GM18867 (cell line): ENCODE results near the gene MGMT.

Experiments used
- ATAC-seq: cut with Tn5 transposase; IDR thresholded peaks from one replicate; pipeline ENCODE4 v1.9.1; 2021; ENCODE audit warnings: mild to moderate bottlenecking, moderate library complexity; ENCODE audit not compliant: unreplicated experiment

The MGMT gene

GRCh38 chr10:129450391-129450790, 16.6 kb upstream of the MGMT start:
- ATAC-seq, result no peak

GRCh38 chr10:129455625-129456024, 11.4 kb upstream of the MGMT start:
- no peak for ATAC-seq

DNA sequence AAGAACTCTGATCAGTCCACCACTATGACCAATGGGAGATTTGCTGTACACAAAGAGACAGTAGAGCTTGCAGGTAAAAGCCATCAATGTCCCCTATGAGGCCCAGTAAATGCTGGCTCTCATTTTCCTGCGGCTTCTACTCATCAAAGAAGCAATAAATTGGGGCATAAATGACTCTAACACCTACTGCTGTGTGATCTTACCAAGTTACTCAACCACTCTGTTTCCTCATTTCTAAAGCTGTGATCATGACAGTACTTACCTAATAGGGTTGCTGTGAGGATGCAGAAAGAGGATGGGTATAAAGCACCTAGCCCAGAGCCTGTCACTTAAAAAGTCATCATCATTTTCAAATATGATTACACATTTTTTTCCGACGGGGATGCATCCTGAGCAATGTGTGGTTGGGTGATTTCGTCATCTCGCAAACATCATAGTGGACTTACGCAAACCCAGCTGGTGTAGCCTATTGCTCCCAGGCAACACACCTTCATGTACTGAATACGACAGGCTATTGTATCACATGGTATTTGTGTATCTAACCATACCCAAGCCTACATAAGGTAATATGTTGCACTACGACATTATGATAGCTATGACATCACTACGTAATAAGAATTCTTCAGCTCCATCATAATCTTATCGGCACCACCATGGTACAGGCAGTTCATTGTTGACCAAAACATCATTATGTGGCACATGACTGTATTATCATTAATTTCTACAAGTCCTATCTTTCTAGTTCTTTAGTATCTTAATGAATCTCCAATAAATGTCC, 7.1 kb upstream of the MGMT start:
- ATAC-seq, result no peak

GRCh38 chr10:129462257-129462795, 4.7 kb upstream of the MGMT start:
- no peak for ATAC-seq

- ATAC-seq, result no peak
These were observed 2.8 kb upstream of the MGMT start for GRCh38 chr10:129464251-129464650.

DNA sequence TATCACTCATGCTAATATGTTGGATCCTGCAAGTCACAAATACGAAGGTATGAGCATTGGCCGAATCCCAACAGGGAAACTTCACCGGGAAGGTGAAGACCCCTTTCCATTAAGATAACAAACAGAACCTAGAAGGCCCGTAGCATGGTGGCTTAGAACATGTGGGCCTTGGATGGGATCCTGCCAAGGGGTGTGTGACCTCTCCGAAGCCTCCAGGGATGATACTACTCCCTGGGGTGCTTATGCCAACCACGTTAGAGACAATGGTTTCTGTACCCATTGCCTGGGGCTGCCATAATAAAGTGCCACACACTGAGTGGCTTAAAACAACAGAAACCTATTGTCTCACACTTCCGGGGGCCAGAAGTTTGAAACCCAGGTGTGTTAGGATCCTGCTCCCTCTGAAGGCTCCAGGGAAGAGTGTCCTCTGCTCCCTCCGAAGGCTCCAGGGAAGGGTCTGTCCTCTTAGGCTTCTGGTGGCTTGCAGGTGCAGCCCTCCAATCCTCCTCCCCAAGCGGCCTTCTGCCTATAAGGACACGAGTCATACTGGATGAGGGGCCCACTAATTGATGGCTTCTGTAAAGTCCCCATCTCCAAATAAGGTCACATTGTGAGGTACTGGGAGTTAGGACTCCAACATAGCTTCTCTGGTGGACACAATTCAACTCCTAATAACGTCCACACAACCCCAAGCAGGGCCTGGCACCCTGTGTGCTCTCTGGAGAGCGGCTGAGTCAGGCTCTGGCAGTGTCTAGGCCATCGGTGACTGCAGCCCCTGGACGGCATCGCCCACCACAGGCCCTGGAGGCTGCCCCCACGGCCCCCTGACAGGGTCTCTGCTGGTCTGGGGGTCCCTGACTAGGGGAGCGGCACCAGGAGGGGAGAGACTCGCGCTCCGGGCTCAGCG, 992 bp upstream of the MGMT start:
- no peak for ATAC-seq

GRCh38 chr10:129467359-129468064, 471 bp downstream of the MGMT start:
- peak; percentile 6 for ATAC-seq

DNA sequence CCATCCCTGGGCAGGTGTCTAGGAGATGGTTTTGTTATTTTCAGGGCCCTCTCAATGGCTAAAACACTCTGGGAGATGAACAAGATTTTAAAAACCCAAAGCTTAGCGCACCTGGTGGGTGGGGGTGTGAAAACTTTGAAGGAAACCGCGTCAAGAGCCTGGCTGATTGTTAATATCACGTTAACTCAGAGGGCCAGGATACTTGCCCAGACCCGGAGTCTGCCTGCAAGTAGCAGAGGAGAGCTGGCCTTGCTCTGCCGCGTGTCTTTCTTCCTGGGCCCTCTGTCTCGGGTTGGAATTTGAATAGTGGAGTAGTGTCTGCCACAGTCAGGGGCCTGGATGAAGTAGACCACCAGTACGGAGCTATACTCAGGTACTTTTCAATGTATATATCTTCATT, 1.1 kb downstream of the MGMT start:
- no peak for ATAC-seq

GRCh38 chr10:129470103-129470851, 3.2 kb downstream of the MGMT start:
- ATAC-seq, result no peak

GRCh38 chr10:129471447-129472175, 4.6 kb downstream of the MGMT start:
- no peak for ATAC-seq

GRCh38 chr10:129472696-129473555, 5.9 kb downstream of the MGMT start:
- no peak for ATAC-seq

DNA sequence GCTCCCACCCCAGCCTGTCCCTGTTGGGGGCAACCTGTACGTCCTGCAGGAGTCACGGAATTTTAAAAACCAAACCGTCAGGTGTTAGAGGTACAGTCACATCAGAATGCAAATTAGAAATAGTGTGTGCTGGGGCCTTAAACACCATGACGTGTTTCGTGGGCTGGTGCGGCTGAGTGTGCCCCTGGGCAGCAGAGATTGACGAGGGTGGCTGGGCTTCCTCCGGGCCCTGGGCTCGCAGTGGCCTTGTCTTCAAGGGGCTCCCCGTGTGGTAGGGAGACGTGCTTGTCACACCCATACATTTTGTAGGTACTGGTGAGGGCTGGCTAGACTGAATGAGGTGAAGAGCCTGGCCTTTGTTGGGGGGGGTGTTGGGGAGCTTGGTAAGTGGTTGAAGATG, 7.6 kb downstream of the MGMT start:
- ATAC-seq, result no peak

- ATAC-seq, result no peak
These were observed 9.4 kb downstream of the MGMT start for GRCh38 chr10:129476431-129476830.

GRCh38 chr10:129477051-129477450, 10.0 kb downstream of the MGMT start:
- ATAC-seq, result no peak

DNA sequence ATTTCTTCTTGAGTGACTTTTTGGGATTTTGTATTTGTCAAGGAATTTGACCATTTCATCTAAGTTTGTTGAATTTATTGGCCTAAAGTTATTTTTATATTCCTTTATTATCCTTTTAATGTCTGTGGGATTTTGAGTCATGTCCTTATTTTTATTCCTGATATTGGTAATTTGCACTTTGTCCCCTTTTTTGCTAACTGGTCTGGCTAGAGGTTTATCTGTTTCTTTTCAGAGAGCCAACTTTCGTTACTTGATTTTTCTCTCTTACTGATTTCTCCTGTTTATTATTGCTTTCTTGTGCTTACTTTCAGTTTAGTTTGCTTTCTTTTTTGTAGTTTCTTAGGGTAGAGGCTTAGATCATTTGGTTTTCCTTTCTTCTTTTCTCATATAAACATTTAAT, 14.6 kb downstream of the MGMT start:
- ATAC-seq, result no peak

DNA sequence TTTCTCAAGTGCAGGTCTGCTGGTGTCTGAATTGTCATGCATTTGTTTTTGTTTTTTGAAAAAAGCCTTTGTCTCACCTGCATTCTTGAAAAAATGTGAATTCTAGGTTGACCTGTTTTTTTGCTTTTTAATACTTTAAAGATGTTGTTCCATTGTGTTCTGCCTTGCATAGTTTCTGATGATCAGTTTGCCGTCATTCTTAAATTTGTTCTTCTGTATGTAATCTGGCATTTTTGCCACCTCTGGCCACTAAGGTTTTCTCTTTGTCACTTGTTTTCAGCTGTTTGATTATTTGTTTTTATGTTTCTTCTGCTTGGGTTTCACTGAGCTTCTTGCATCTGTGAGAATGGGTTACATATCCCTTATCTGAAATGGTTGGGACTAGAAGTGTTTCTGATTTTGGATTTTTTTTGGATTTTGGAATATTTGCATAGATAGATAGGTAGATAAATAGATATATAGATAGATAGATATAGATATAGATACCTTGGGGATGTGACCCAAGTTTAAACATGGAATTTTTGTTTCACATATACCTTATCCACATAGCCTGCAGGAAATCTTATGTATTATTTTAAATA, 16.5 kb downstream of the MGMT start:
- no peak for ATAC-seq

- ATAC-seq, result no peak
These were observed 19.8 kb downstream of the MGMT start for GRCh38 chr10:129486805-129487204.

DNA sequence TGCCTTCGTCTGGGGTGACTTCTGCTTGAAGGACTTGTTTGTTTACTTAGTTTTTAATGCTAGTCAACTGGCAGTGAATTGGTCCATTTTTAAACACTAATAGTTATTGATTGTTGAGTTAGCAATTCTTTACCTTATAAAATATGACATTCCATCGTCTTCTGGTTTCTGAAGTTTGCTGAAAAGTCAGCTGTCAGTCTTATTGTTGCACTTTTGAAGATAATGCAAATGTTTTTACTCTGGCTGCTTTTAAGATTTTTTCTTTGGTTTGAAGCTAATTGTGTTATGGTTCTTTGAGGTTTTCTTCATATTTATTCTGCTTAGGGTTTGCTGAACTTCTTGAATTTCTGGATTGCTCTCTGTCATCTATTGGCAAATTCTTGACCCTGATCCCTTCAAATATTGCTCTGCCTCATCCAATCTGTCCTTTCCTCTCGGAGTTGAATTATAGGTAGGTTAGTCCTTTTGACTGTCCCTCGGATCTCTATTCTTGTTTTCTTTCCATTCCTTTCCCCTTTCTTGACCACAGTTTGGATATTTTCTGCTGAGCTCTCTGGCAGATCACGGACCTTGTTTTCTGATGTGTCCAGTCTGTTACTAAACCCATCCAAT, 24.2 kb downstream of the MGMT start:
- no peak for ATAC-seq
